BJ (cell line): ENCODE results near the gene SND1. TPM values are rescaled to one million over a fixed set of nuclear protein-coding genes. Genes with fewer than 3 reads are reported as not detected.

Experiments used
- CTCF ChIA-PET: fragments of 350-600 bp; formaldehyde crosslinking; extraction: SDS; loops from one replicate; lab custom pipeline; 2021; ENCODE audit warnings: antibody characterized with exemption, inconsistent platforms; lab: Yijun Ruan, JAX
- POLR2A ChIA-PET: fragments of 300-600 bp; sonication (Branson Sonifier 250); formaldehyde crosslinking; extraction: SDS; loops from one replicate; lab custom pipeline; 2021; ENCODE audit warnings: antibody characterized with exemption; lab: Charles Lee
- DNase-seq: peaks from one replicate; pipeline ENCODE4 v3.0.0-alpha.2; 2011; ENCODE audit warnings: low read depth
- H3K27me3 ChIP-seq: 2 replicates; pipeline ENCODE4 v1.6.0; 2011; ENCODE audit warnings: low read length; ENCODE audit not compliant: control insufficient read depth, insufficient read depth
- H3K36me3 ChIP-seq: 2 replicates; pipeline ENCODE4 v1.5.1; 2011; ENCODE audit warnings: low read length; ENCODE audit not compliant: control insufficient read depth, insufficient read depth
- H3K4me3 ChIP-seq: 2 replicates; pipeline ENCODE4 v1.5.1; 2011; ENCODE audit warnings: low read depth, mild to moderate bottlenecking, control low read depth, low read length
- CTCF ChIP-seq: IDR thresholded peaks from 2 replicates; pipeline ENCODE4 v1.5.1; 2011; ENCODE audit warnings: low read depth, mild to moderate bottlenecking, control low read depth, inconsistent platforms, low read length, moderate library complexity; ENCODE audit not compliant: insufficient read depth
- polyA plus RNA-seq: library from polyadenylated mRNA; depleted of rRNA; stranded (reverse); fragments of >200 nt; gene quantifications from 2 replicates; pipeline ENCODE4 v1.2.3, GENCODE V29; 2011

The SND1 gene
- polyA plus RNA-seq, 1 experiment = 203 TPM

- no peak for TF ChIP-seq CTCF
- no peak for DNase-seq
- no peaks in the 10 kb centered on the region for H3K36me3 ChIP-seq
- CTCF ChIA-PET = no interaction called here
- H3K27me3 ChIP-seq = no peaks in the 10 kb centered on the region
- H3K4me3 ChIP-seq = no peak overlapping the region
- POLR2A ChIA-PET = no interaction called here
These were observed 258.7 kb downstream of the SND1 start for GRCh38 chr7:127910670-127911069.

GRCh38 chr7:127911968-127912511 is 260.0 kb downstream of the SND1 start:
- Histone ChIP-seq H3K36me3 (no peaks in the 10 kb centered on the region), H3K4me3 (no peak overlapping the region), H3K27me3 (no peaks in the 10 kb centered on the region)
- CTCF ChIA-PET = no interaction called here
- no peak for TF ChIP-seq CTCF
- POLR2A ChIA-PET = no interaction called here
- DNase-seq = no peak

GRCh38 chr7:127912901-127913300 is 260.9 kb downstream of the SND1 start:
- TF ChIP-seq CTCF = no peak
- CTCF ChIA-PET = interaction anchor here (0.7 kb wide), 1 partner anchor 9 kb away, joined by 3 read pairs; no protein-coding TSS in a partner anchor
- Histone ChIP-seq H3K27me3 (no peaks in the 10 kb centered on the region), H3K4me3 (no peak overlapping the region), H3K36me3 (no peaks in the 10 kb centered on the region)
- POLR2A ChIA-PET = no interaction called here
- no peak for DNase-seq

GRCh38 chr7:127913686-127914085 is 261.7 kb downstream of the SND1 start:
- no peak overlapping the region for H3K4me3 ChIP-seq
- DNase-seq = no peak
- H3K36me3 ChIP-seq = no peaks in the 10 kb centered on the region
- H3K27me3 ChIP-seq = no peaks in the 10 kb centered on the region
- TF ChIP-seq CTCF = no peak
- CTCF ChIA-PET = interaction anchor here (0.7 kb wide), 1 partner anchor 8 kb away, joined by 3 read pairs; no protein-coding TSS in a partner anchor
- POLR2A ChIA-PET = no interaction called here

- no peak for TF ChIP-seq CTCF
- POLR2A ChIA-PET = no interaction called here
- CTCF ChIA-PET = no interaction called here
- Histone ChIP-seq H3K4me3 (no peak overlapping the region), H3K36me3 (no peaks in the 10 kb centered on the region), H3K27me3 (no peaks in the 10 kb centered on the region)
- no peak for DNase-seq
These were observed 262.7 kb downstream of the SND1 start for GRCh38 chr7:127914693-127915092.
